Fibroblast of skin of abdomen (primary cell): ENCODE results near the gene TSC22D2.
"Not testable (repeated sequence)": the region's sequence is repeated elsewhere in the genome, so short reads cannot be mapped to it uniquely, and the experiment has no call there.

Source experiments
- DNase-seq: peaks from one replicate; pipeline ENCODE4 v3.0.0-alpha.2; 2013

Gene TSC22D2

DNA sequence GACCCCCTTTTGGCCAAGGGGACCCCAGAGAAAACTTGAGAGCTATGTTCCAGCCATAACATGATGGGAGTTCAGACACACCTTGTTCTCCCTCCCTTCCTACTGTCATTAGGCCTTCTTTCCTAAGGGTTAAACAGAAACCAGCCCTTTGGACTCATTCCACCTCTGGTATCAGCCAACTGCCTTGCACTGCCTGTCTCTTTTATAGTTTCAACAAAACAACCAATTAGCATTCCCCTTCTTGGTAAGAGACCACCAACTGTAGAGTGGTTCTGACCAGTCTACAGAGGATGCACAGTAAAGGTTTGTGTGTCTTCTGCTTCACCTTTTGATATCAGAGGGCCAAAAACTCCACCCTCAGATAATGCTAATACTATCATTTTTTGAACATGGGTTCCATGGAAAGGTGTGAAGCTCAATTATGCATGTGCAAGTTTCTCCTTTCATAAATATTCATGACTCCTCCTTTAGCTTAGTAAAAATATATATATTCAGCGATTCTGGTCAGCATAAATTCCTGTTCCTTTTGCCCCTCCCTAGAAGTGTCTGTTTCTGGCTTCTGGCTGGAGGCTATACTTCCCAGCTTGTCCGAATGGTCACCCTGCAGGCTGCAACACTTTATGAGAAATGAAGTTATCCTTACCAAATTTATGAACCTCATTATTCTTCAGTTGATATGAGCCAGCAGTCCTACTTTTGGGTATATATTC is 82.3 kb downstream of the TSC22D2 start:
- DNase-seq, result no peak

DNA sequence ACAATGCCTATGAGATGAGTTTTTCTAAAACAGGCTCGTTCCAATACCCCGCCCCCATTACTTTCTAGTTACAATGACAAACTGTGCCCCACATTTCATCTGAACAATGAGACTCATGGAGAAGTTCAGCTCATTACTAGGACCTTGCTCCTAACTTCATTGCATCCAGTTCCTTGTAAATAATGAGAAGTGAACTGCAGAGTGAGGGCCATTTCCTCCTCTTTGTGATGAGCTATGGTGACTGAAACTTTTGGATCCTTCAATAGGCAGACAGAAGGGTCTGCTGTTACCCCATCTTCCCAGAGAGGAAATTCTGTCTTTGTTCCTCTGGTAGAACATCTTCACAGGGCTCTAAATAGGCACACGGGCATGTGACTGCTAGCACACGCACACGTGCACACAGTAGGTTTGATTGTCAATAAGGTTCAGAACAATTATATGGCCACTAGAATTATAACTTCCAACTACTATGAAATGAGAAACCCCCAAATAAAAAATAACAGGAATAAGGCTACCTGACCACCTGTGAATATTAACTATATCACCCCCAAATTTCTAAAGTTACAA is 86.4 kb downstream of the TSC22D2 start:
- DNase-seq, result no peak

DNA sequence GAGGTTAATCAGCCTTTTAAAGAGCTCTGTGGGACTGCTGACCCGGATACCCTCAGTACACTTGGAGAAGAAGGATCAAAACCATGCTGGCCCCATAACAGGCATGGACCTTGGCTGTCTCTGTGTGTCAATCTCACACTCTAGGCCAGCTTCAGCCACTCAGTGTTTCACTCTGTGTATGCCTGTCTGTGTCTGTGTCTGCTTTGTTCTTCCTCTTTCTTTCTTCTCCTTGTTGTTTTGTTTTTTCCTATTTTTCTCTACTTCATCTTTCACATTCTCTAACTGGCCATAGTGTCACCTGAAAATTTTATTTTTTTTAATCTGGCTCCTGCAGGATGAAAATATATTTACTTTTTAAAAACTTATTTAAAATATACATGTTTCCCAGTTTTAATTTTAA is 87.1 kb downstream of the TSC22D2 start:
- no peak for DNase-seq

DNA sequence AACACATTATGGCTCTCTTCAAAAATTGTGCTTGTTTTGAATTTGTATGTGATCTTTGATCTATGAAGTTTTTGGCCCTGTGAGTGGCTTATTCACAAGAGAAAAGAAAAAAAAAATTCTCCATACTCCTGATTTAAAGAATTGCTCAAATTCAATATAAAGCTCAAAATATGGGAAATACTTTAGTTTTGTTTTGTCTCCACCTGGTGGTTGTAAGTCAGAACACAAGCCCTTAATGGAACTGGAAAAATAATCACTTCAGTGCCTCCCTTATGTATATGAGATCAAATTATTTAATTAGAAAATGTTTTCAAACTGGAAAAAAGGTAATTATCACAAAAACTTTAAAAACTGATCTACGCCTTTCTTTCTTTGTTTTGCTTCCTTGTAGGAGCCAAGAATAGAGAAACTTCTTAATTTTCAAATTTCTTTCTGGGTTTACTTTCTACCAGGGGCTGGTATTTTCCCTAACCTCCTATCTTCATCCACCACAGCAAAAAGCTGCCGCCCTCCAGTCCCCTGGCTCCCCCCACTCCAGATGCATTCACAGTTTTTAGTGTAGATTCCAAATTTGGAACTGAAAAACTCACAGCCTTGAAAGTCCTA is 87.6 kb downstream of the TSC22D2 start:
- DNase-seq, result peak; percentile 54

DNA sequence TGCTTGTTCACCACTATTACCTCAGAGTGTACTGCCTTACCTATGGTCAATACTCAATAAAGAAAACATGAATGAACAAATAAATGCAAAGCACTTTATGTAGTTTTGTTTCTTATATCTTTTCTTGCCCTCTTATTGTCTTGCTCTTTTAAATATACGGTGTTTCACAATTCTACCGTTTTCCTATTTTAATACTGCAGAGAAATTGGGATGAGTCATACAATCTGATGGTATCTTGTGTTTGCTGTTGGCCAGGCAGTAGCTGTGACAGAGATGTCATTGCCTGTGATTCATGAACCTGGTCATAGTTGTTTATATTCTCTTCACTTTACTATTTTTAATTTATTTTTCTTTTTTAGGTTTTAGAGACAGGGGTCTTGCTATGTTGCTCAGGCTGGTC is 89.9 kb downstream of the TSC22D2 start:
- peak; percentile 26 for DNase-seq

DNA sequence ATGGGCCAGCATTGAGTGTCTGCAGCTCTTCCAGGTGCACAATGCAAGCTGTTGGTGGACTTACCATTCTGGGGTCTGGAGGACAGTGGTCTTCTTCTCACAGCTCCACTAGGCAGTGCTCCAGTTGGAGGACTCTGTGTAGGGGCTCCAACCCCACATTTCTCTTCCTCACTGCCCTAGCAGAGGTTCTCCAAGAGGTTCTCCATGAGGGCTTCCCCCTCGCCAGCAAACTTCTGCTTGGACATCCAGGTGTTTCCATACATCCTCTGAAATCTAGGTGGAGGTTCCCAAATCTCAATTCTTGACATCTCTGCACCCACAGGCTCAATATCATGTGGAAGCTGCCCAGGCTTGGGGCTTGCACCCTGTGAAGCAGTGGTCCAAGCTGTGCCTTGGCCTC is 92.9 kb downstream of the TSC22D2 start:
- not testable (repeated sequence) for DNase-seq

DNA sequence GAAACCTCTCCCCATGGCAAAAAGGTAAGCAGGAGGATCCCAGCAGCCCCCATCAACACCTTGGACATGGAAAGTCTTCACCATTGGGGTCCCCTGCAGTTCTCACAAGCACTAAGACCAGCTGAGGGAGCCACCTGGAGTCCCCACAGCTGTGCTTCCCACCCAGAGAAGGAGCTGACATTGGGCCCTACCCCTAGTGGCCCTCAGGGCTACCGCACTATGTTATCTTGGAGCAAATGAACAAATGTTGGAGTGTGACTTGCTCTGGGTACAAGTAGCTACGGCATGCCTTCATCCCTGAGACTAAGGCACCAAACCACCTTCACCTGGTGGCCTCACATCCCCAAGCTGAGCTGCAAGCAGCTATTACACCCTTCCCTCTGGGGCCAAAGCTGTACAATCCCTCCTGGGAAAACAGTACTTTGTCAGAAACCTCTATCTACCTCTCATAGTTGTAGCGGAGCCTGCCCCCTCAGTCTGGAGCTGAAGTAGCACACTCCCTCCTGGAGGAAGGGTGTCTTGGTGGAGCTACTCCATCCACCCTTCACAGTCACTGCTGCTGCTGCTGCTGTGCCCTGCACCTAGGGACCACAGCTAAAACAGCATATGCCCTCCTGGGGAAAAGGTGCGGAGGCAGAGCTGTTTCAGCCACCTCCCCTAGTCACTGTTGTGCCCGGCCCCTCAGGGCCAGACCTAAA is 95.5 kb downstream of the TSC22D2 start:
- DNase-seq, result no peak

DNA sequence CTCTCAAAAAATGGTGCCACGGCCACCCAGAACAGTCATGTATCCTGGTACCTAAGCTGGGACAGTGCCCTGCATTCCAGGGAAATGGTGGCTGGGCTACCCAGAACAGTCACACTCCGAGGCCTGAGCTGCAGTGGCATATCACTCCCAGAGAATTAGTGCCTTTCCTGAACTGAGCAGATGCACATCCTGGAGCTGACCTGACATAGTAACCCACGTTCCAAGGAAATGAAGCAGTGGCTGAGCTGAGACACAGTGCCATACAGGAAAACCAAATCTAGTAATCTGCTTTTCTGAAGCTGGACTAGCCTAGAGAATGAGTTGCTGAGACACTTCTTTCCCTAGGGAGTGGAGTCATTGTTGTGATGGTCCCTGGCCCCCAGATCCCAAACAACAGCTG is 96.4 kb downstream of the TSC22D2 start:
- DNase-seq, result no peak

DNA sequence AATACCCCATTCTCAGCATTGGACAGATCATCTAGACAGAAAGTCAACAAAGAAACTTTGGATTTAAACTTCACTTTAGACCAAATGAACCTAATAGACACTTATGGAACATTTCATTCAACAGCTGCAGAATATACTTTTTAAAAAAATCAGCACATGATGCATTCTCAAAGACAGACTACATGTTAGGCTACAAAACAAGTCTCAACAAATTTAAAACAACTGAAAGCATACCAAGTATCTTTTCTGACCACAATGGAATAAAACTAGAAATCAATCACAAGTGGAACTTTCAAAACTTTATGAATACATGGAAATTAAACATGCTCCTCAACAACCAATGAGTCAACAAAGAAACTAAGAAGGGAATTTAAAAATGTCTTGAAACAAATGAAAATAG is 100.3 kb downstream of the TSC22D2 start:
- no peak for DNase-seq

DNA sequence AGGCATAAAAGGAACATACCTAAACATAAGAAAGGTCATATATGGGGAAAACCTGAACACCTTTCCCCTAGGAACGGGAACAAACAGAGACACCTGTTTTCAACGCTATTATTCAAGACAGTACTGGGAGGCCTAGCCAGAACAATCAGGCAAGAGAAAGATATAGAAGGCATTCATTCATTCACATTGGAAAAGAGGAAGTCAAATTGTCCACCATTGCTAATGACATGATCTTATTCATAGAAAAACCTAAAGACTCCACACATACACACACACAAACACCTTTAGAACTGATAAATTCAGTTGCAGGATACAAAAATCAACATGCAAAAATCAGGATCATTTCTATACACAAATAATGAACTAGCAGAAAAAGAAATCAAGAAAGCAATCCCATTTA is 101.7 kb downstream of the TSC22D2 start:
- no peak for DNase-seq

DNA sequence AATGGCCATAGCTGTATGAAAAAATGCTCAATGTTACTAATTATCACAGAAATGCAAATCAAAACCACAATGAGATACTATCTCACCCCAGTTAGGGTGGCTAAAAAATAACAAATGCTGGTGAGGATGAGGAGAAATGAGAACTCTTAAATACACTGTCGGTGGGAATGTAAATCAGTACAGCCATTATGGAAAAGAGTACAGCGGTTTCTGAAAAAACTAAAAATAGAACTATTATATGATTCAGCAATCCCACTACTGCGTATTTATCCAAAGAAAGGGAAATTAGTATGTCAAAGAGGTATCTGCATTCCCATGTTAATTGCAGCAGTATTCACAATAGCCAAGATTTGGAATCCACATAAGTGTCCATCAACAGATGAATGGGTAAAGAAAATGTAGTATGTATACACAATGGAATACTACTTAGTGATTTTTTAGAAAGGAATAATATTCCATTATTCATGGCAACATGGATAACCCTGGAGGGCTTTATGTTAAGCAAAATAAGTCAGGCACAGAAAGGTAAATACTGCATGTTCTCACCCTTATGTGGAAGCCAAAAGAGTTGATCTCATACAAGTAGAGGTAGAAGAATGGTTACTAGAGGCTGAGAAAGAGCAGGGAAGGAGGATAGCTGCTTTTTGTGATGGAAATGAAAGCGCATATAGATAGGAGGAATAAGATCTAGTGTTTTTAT is 103.2 kb downstream of the TSC22D2 start:
- peak; percentile 8 for DNase-seq

DNA sequence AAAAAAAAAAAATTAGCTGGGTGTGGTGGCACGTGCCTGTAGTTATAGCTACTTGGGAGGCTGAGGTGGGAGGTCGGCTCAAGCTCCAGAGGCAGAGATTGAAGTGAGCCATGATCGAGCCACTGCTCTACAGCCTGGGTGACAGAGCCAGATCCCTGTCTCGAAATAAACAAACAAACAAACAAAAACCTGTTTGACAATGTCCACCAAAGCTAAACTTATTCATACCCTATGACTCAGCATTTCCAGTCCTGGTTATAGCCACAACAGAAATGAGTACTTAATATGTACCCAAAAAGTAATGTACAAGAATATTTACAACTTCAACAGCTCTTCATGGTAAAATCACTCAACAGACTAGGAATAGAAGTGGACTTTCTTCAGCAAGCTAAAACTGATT is 107.1 kb downstream of the TSC22D2 start:
- DNase-seq, result no peak
